NCI-H2196 treated with DMSO at 0.1 percent for 48 hours (cell line): ENCODE data around the gene AMN1.
"Not testable (repeated sequence)": the region's sequence is repeated elsewhere in the genome, so short reads cannot be mapped to it uniquely, and the experiment has no call there.

Experiments used
- DNase-seq: peaks from one replicate; lab custom pipeline; 2025; ENCODE audit not compliant: unreplicated experiment; lab: John Stamatoyannopoulos, UW

The AMN1 gene

GRCh38 chr12:31728917-31729640, at the start of gene AMN1:
Gene AMN1, minus strand, starts transcription at chr12:31729021. Its CDS starts 13 bp downstream, at chr12:31729008.
- peak; percentile 94 for DNase-seq

- no peak for DNase-seq
Measured at GRCh38 chr12:31773867-31774266, 45.0 kb upstream of the AMN1 start.

- no peak for DNase-seq
Measured at GRCh38 chr12:31773223-31773750, 44.5 kb upstream of the AMN1 start.

GRCh38 chr12:31772685-31773222, 43.9 kb upstream of the AMN1 start:
- no peak for DNase-seq

- no peak for DNase-seq
Measured at GRCh38 chr12:31772186-31772585, 43.4 kb upstream of the AMN1 start.

- no peak for DNase-seq
Measured at GRCh38 chr12:31768046-31768445, 39.2 kb upstream of the AMN1 start.

GRCh38 chr12:31765931-31766330, 37.1 kb upstream of the AMN1 start:
- no peak for DNase-seq

- DNase-seq, result no peak
Measured at GRCh38 chr12:31759632-31760459, 31.0 kb upstream of the AMN1 start.

GRCh38 chr12:31758297-31758696, 29.5 kb upstream of the AMN1 start:
- not testable (repeated sequence) for DNase-seq

GRCh38 chr12:31756977-31757420, 28.2 kb upstream of the AMN1 start:
- no peak for DNase-seq

- DNase-seq, result no peak
Measured at GRCh38 chr12:31752450-31752849, 23.6 kb upstream of the AMN1 start.

GRCh38 chr12:31751085-31751484, 22.3 kb upstream of the AMN1 start:
- DNase-seq, result no peak

GRCh38 chr12:31750747-31751039, 21.9 kb upstream of the AMN1 start:
- DNase-seq, result no peak

- peak; percentile 93 for DNase-seq
Measured at GRCh38 chr12:31749024-31749704, 20.3 kb upstream of the AMN1 start.

GRCh38 chr12:31745242-31745641, 16.4 kb upstream of the AMN1 start:
- DNase-seq, result no peak

GRCh38 chr12:31744363-31744762, 15.5 kb upstream of the AMN1 start:
- DNase-seq, result not testable (repeated sequence)

GRCh38 chr12:31742891-31743290, 14.1 kb upstream of the AMN1 start:
- DNase-seq, result no peak

- DNase-seq, result no peak
Measured at GRCh38 chr12:31740628-31741027, 11.8 kb upstream of the AMN1 start.

- no peak for DNase-seq
Measured at GRCh38 chr12:31737763-31738162, 8.9 kb upstream of the AMN1 start.

- DNase-seq, result no peak
Measured at GRCh38 chr12:31737345-31737744, 8.5 kb upstream of the AMN1 start.

- DNase-seq, result no peak
Measured at GRCh38 chr12:31736472-31736871, 7.7 kb upstream of the AMN1 start.
